Keratinocyte (primary cell): ENCODE data around the gene EPHA3. TPM values are rescaled to one million over a fixed set of nuclear protein-coding genes. Genes with fewer than 3 reads are reported as not detected.

ENCODE experiments used
- DNase-seq: peaks from one replicate; pipeline ENCODE4 v3.0.0-alpha.2; 2011; ENCODE audit warnings: low read depth, missing footprints, low spot score
- FAIRE-seq: peaks from 2 replicates; lab custom pipeline; 2011; peaks lifted over from hg19 to GRCh38; lab: Jason Lieb, UNC
- H2AFZ ChIP-seq: 2 replicates; pipeline ENCODE4 v1.6.0; 2012; ENCODE audit warnings: low read length, control low read depth, inconsistent platforms; ENCODE audit not compliant: control insufficient read depth
- H3K27ac ChIP-seq: 2 replicates; pipeline ENCODE4 v1.5.1; 2011; ENCODE audit warnings: low read length; ENCODE audit not compliant: control insufficient read depth, insufficient read depth
- H3K27me3 ChIP-seq: 3 replicates; pipeline ENCODE4 v1.6.0; 2011; ENCODE audit warnings: low read length; ENCODE audit not compliant: control insufficient read depth, insufficient read depth; ENCODE audit errors: extremely low read depth
- H3K36me3 ChIP-seq, 2 experiments: 2 replicates in 1 of 2; 3 replicates in 1 of 2; pipeline ENCODE4 v1.5.1; 2011; ENCODE audit warnings: low read length in 2 of 2, mild to moderate bottlenecking in 1 of 2; ENCODE audit not compliant: control insufficient read depth in 2 of 2, insufficient read depth in 2 of 2; ENCODE audit errors: extremely low read depth in 1 of 2
- H3K4me1 ChIP-seq: 3 replicates; pipeline ENCODE4 v1.5.1; 2011; ENCODE audit warnings: low read length; ENCODE audit not compliant: control insufficient read depth, insufficient read depth; ENCODE audit errors: extremely low read depth
- H3K4me2 ChIP-seq: 3 replicates; pipeline ENCODE4 v1.6.0; 2011; ENCODE audit warnings: low read depth, low read length; ENCODE audit not compliant: control insufficient read depth, insufficient read depth; ENCODE audit errors: extremely low read depth
- H3K4me3 ChIP-seq, 3 experiments: fragments of 200-600 bp in 1 of 3; sonication (generic) in 1 of 3; 2 replicates in 2 of 3; 3 replicates in 1 of 3; pipeline ENCODE4 v1.5.1; 2011 to 2016; ENCODE audit warnings: low read length in 3 of 3, mild to moderate bottlenecking in 3 of 3, control low read depth in 2 of 3, inconsistent platforms in 1 of 3, low read depth in 1 of 3, mixed read lengths in 1 of 3, mixed run types in 1 of 3, moderate library complexity in 1 of 3; ENCODE audit not compliant: control insufficient read depth in 2 of 3, insufficient read depth in 2 of 3; ENCODE audit errors: extremely low read depth in 1 of 3
- H3K79me2 ChIP-seq: 2 replicates; pipeline ENCODE4 v1.6.0; 2012; ENCODE audit warnings: low read length; ENCODE audit not compliant: control insufficient read depth, insufficient read depth
- H3K9ac ChIP-seq: 3 replicates; pipeline ENCODE4 v1.6.0; 2011; ENCODE audit warnings: low read length; ENCODE audit not compliant: control insufficient read depth, insufficient read depth; ENCODE audit errors: extremely low read depth
- H3K9me1 ChIP-seq: 3 replicates; pipeline ENCODE4 v1.6.0; 2011; ENCODE audit warnings: low read length; ENCODE audit not compliant: control insufficient read depth, insufficient read depth; ENCODE audit errors: extremely low read depth
- H3K9me3 ChIP-seq: 2 replicates; pipeline ENCODE4 v1.5.1; 2012; ENCODE audit warnings: low read depth, low read length; ENCODE audit not compliant: control insufficient read depth
- H4K20me1 ChIP-seq: 3 replicates; pipeline ENCODE4 v1.6.0; 2011; ENCODE audit warnings: low read length; ENCODE audit not compliant: control insufficient read depth, insufficient read depth; ENCODE audit errors: extremely low read depth
- EZH2 ChIP-seq: IDR thresholded peaks from one replicate; pipeline ENCODE4 v1.6.1; 2012; ENCODE audit warnings: inconsistent platforms, mild to moderate bottlenecking, low read length, moderate library complexity
- dilution Hi-C: fragments of 300-500 bp; cut with MboI; formaldehyde crosslinking; loops from one replicate; pipeline ENCODE4 v1.7.0; 2020; ENCODE audit warnings: low sequenced_read_pairs; ENCODE audit not compliant: extremely low pct_ligation_motif_present
- polyA plus RNA-seq, 5 experiments: library from polyadenylated mRNA; depleted of rRNA in 3 of 5; stranded (reverse) in 3 of 5; stranded (forward) in 1 of 5; unstranded in 1 of 5; fragments of >200 nt; gene quantifications; 1 replicate in 1 of 5; 2 replicates in 3 of 5; 3 replicates in 1 of 5; pipeline versions ENCODE4 v1.2.1 to v1.2.3, GENCODE V29; 2011 to 2012; ENCODE audit warnings: missing spikeins in 2 of 5, low read depth in 1 of 5, low replicate concordance in 1 of 5
- TF ChIP-seq, protein P1 (sequence below), 3 experiments: IDR thresholded peaks in 1 of 3; conservative IDR thresholded peaks in 1 of 3; optimal IDR thresholded peaks in 1 of 3; 2 replicates in 2 of 3; 3 replicates in 1 of 3; pipeline versions ENCODE3 to v1.5.1; 2011; ENCODE audit warnings: low read length in 3 of 3, mild to moderate bottlenecking in 3 of 3, moderate library complexity in 2 of 3, control low read depth in 1 of 3, inconsistent platforms in 1 of 3; ENCODE audit not compliant: insufficient read depth in 2 of 3; ENCODE audit errors: extremely low read depth in 1 of 3

Gene EPHA3
- polyA plus RNA-seq, 1 donor (not counting 4 experiments of a cell fraction or from before 2014, with no cell fraction given) = 0.13 TPM

DNA sequence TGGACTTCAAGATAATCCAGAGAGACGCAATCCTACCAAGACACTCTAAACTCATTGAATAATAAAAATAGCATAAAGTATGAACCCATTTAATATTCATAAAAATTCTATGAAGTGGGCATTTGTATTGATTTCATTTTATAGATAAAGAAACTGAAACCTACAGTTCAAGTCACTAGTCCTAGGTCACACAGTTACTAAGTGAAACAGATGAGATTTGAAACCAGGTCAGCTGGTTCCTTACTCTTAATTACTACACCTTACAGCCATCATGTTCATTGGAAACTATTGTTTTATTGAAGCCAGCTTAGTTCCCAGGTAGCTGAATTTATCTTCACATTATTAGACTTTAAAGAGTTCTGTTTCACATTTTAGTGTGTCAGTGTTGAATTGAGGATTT is 158.7 kb downstream of the EPHA3 start:
- Histone ChIP-seq H3K4me3 (no peak overlapping the region), H3K79me2 (no peaks in the 10 kb centered on the region), H3K9me3 (no peaks in the 10 kb centered on the region), H3K27ac (no peak overlapping the region), H3K4me1 (no peaks in the 10 kb centered on the region), H2AFZ (no peak overlapping the region), H3K36me3 (no peaks in the 10 kb centered on the region), H3K27me3 (no peaks in the 10 kb centered on the region), H3K9ac (no peak overlapping the region), H4K20me1 (no peaks in the 10 kb centered on the region), H3K9me1 (no peaks in the 10 kb centered on the region), H3K4me2 (no peak overlapping the region)
- no peak for FAIRE-seq
- dilution Hi-C loops = no loop called here
- no peak for DNase-seq
- TF ChIP-seq, protein P1, sequence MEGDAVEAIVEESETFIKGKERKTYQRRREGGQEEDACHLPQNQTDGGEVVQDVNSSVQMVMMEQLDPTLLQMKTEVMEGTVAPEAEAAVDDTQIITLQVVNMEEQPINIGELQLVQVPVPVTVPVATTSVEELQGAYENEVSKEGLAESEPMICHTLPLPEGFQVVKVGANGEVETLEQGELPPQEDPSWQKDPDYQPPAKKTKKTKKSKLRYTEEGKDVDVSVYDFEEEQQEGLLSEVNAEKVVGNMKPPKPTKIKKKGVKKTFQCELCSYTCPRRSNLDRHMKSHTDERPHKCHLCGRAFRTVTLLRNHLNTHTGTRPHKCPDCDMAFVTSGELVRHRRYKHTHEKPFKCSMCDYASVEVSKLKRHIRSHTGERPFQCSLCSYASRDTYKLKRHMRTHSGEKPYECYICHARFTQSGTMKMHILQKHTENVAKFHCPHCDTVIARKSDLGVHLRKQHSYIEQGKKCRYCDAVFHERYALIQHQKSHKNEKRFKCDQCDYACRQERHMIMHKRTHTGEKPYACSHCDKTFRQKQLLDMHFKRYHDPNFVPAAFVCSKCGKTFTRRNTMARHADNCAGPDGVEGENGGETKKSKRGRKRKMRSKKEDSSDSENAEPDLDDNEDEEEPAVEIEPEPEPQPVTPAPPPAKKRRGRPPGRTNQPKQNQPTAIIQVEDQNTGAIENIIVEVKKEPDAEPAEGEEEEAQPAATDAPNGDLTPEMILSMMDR (optimal IDR thresholded peaks at IDR 0.05 in 1 of 3, IDR thresholded peaks at IDR 0.05 in 1 of 3, conservative IDR thresholded peaks at IDR 0.05 in 1 of 3; ENCODE audit: extremely low read depth in 1 of 3, insufficient read depth in 2 of 3, low read length in 3 of 3) = no peak
- no peak for TF ChIP-seq EZH2

DNA sequence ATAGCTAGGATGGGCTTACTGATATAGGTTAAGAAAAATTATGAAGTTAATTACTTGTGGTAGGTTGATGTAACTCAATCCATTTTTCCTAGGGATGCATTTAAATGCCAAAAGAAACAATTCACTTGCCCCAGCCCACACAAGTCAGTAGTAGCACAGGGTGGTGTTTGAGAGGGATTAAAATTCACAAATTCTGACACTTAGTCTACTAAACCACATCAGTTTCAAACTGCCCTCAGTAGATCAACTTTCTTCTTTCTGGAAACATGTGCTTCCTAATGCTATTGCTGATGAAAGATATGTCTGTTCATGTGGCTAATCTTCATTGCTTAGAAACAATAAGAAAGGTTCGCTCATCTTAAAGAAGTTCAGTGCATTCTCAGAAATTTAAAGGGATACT is 160.6 kb downstream of the EPHA3 start:
- H3K9me3 ChIP-seq = no peaks in the 10 kb centered on the region
- TF ChIP-seq EZH2 = no peak
- TF ChIP-seq, protein P1 (optimal IDR thresholded peaks at IDR 0.05 in 1 of 3, IDR thresholded peaks at IDR 0.05 in 1 of 3, conservative IDR thresholded peaks at IDR 0.05 in 1 of 3; ENCODE audit: extremely low read depth in 1 of 3, insufficient read depth in 2 of 3, low read length in 3 of 3) = no peak
- dilution Hi-C loops = no loop called here
- H3K27me3 ChIP-seq = no peaks in the 10 kb centered on the region
- no peak overlapping the region for H3K27ac ChIP-seq
- H3K4me3 ChIP-seq = no peak overlapping the region
- no peak overlapping the region for H2AFZ ChIP-seq
- H3K9ac ChIP-seq = no peak overlapping the region
- no peaks in the 10 kb centered on the region for H3K9me1 ChIP-seq
- no peak for DNase-seq
- no peaks in the 10 kb centered on the region for H3K79me2 ChIP-seq
- H3K4me1 ChIP-seq = no peaks in the 10 kb centered on the region
- no peak for FAIRE-seq
- H3K4me2 ChIP-seq = no peak overlapping the region
- no peaks in the 10 kb centered on the region for H4K20me1 ChIP-seq
- no peaks in the 10 kb centered on the region for H3K36me3 ChIP-seq
